Liver (tissue), 9 donors: ENCODE data around the gene PLPPR5. TPM values are rescaled to one million over a fixed set of nuclear protein-coding genes. Genes with fewer than 3 reads are reported as not detected.

Source experiments
- DNase-seq: peaks from one replicate; pipeline ENCODE4 v3.0.0-alpha.2; 2017; ENCODE audit warnings: low spot score
- H3K27ac ChIP-seq, 2 donors: one replicate each; pipeline ENCODE4 v1.7.0; 2013; ENCODE audit warnings: inconsistent platforms in 2 of 2, low read length in 2 of 2, control low read depth in 1 of 2, low read depth in 1 of 2, mild to moderate bottlenecking in 1 of 2
- H3K27me3 ChIP-seq, 4 donors: one replicate each; pipeline versions ENCODE4 v1.6.1 to v1.7.0; 2013; ENCODE audit warnings: low read length in 3 of 4, inconsistent platforms in 1 of 4, mild to moderate bottlenecking in 1 of 4, moderate library complexity in 1 of 4; ENCODE audit not compliant: control insufficient read depth in 4 of 4, insufficient read depth in 4 of 4
- H3K36me3 ChIP-seq, 4 donors: one replicate each; pipeline versions ENCODE4 v1.6.1 to v1.7.0; 2013; ENCODE audit warnings: low read length in 3 of 4, mild to moderate bottlenecking in 3 of 4, low read depth in 1 of 4, moderate library complexity in 1 of 4; ENCODE audit not compliant: control insufficient read depth in 4 of 4, insufficient read depth in 3 of 4
- H3K4me1 ChIP-seq, 4 donors: one replicate each; pipeline versions ENCODE4 v1.6.1 to v1.7.0; 2013; ENCODE audit warnings: low read length in 3 of 4, mild to moderate bottlenecking in 3 of 4, moderate library complexity in 1 of 4; ENCODE audit not compliant: control insufficient read depth in 4 of 4, insufficient read depth in 4 of 4
- H3K4me3 ChIP-seq, 3 donors: one replicate each; pipeline versions ENCODE4 v1.6.1 to v1.7.0; 2013; ENCODE audit warnings: low read length in 3 of 3, control low read depth in 1 of 3, low read depth in 1 of 3, mild to moderate bottlenecking in 1 of 3
- H3K9ac ChIP-seq, 2 donors: one replicate each; pipeline ENCODE4 v1.7.0; 2013; ENCODE audit warnings: low read length in 2 of 2, mild to moderate bottlenecking in 2 of 2, moderate library complexity in 2 of 2, control low read depth in 1 of 2, low read depth in 1 of 2
- H3K9me3 ChIP-seq, 4 donors: one replicate each; pipeline versions ENCODE4 v1.6.1 to v1.7.0; 2013; ENCODE audit warnings: low read length in 3 of 4; ENCODE audit not compliant: control insufficient read depth in 4 of 4
- EGR1 ChIP-seq, 2 donors: IDR thresholded peaks; 2 replicates each; pipeline ENCODE4 v1.6.1; 2016 to 2018; ENCODE audit warnings: antibody characterized with exemption in 2 of 2, low read depth in 2 of 2
- FOXA1 ChIP-seq: IDR thresholded peaks from 2 replicates; pipeline ENCODE4 v1.6.1; 2016; ENCODE audit warnings: antibody characterized with exemption
- FOXA2 ChIP-seq: IDR thresholded peaks from 2 replicates; pipeline ENCODE4 v1.6.1; 2016; ENCODE audit warnings: antibody characterized with exemption
- GABPA ChIP-seq, 2 donors: IDR thresholded peaks in 1 of 2; conservative IDR thresholded peaks in 1 of 2; 2 replicates each; pipeline ENCODE4 v1.6.1; 2016; ENCODE audit warnings: antibody characterized with exemption in 2 of 2, mild to moderate bottlenecking in 1 of 2, moderate library complexity in 1 of 2
- HNF4A ChIP-seq, 2 donors: conservative IDR thresholded peaks; 2 replicates each; pipeline ENCODE4 v1.6.1; 2016; ENCODE audit warnings: antibody characterized with exemption in 2 of 2, mild to moderate bottlenecking in 2 of 2
- HNF4G ChIP-seq: IDR thresholded peaks from 2 replicates; pipeline ENCODE4 v1.6.1; 2016; ENCODE audit warnings: antibody characterized with exemption
- JUND ChIP-seq, 2 donors: IDR thresholded peaks; 2 replicates each; pipeline ENCODE4 v1.6.1; 2016; ENCODE audit warnings: antibody characterized with exemption in 2 of 2
- MAX ChIP-seq: IDR thresholded peaks from 2 replicates; pipeline ENCODE4 v1.6.1; 2016; ENCODE audit warnings: antibody characterized with exemption
- RAD21 ChIP-seq, 2 donors: IDR thresholded peaks; 2 replicates each; pipeline ENCODE4 v1.6.1; 2016; ENCODE audit warnings: antibody characterized with exemption in 2 of 2, mild to moderate bottlenecking in 2 of 2
- RXRA ChIP-seq, 2 donors: IDR thresholded peaks; 2 replicates each; pipeline ENCODE4 v1.6.1; 2017 to 2018; ENCODE audit warnings: antibody characterized with exemption in 2 of 2, mild to moderate bottlenecking in 1 of 2
- SP1 ChIP-seq: IDR thresholded peaks from 2 replicates; pipeline ENCODE4 v1.6.1; 2018; ENCODE audit warnings: antibody characterized with exemption, mild to moderate bottlenecking
- TAF1 ChIP-seq: conservative IDR thresholded peaks from 2 replicates; pipeline ENCODE4 v1.6.1; 2016; ENCODE audit warnings: antibody characterized with exemption, mild to moderate bottlenecking
- YY1 ChIP-seq: IDR thresholded peaks from 2 replicates; pipeline ENCODE4 v1.6.1; 2016; ENCODE audit warnings: antibody characterized with exemption, mild to moderate bottlenecking
- WGBS: extraction: QIAGEN DNeasy Blood & Tissue Kit; methylation state at CpG from one replicate; pipeline ENCODE4 v1.1.7; 2013; 5-methylcytosine and 5-hydroxymethylcytosine counted together
- polyA plus RNA-seq, 2 donors: library from polyadenylated mRNA; stranded (reverse) in 1 of 2; unstranded in 1 of 2; fragments of 200-250 nt in 1 of 2; fragments of >200 nt in 1 of 2; fragmentation: Nextera tagmentation in 1 of 2; extraction: Ambion mirVana in 1 of 2; gene quantifications; one replicate each; pipeline versions ENCODE4 v1.2.1 to v1.2.3, GENCODE V29; 2013 to 2015
- total RNA-seq, 2 donors: library from RNA; depleted of rRNA; stranded (reverse); fragments of >200 nt; gene quantifications; one replicate each; pipeline ENCODE4 v1.2.3, GENCODE V29; 2014
- TF ChIP-seq, protein P1 (sequence below): fragments of 150-350 bp; IDR thresholded peaks from 2 replicates; pipeline ENCODE4 v1.5.1; 2017; ENCODE audit warnings: improper control_type of control experiment, low read depth, low read length; ENCODE audit not compliant: missing input control
- TF ChIP-seq, protein P2 (sequence below): IDR thresholded peaks from 2 replicates; pipeline ENCODE4 v1.6.1; 2016; ENCODE audit warnings: antibody characterized with exemption
- TF ChIP-seq, protein P3 (sequence below): IDR thresholded peaks from 2 replicates; pipeline ENCODE4 v1.6.1; 2016; ENCODE audit warnings: antibody characterized with exemption
- donor health status: healthy.
- donor health status: healthy.
- donor health status: healthy.
- donor health status: healthy.
- donor health status: healthy.

Gene PLPPR5
- total and polyA plus RNA-seq, 4 donors, result not detected

DNA sequence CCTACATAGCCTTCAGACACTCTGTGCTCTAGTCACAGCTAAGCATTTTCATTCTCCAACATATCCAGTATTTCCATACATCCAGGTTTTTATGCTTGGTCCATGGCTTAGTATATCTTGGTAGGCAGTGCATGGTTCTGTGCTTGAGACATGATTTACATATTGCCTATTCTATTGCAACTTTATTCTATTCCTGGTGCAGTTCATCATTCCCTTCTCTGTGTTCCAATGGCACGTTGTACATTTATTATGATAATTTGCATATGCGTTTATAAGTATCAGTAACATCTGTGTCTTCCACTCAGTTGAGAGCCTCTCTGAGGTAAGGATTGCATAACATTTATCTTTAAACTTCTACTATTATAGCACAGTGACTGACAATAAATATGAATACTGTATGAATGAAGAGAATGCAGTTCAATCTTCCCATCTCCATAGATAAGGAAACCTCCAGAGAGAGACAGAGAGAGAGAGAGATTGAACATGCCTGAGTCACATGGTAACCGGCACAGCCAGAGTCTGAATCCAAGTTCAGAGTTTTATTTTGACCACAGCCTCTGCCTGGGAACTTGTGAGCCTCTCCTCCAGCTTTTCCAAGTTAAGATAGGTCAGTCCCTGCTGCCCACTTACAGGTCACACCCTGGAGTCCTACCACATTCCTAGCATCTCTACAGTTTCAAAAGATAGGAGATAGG lies 41.5 kb downstream of the PLPPR5 start:
- Histone ChIP-seq H3K27ac (no peak overlapping the region), H3K27me3 (no peaks in the 10 kb centered on the region), H3K36me3 (no peaks in the 10 kb centered on the region), H3K9ac (no peak overlapping the region), H3K9me3 (no peaks in the 10 kb centered on the region), H3K4me3 (no peak overlapping the region), H3K4me1 (no peaks in the 10 kb centered on the region)
- no peak for DNase-seq
- 79% methylated on average over 3 of the region's 3 CpGs for WGBS
- TF ChIP-seq SP1, result no peak
- TF ChIP-seq YY1, result no peak
- TF ChIP-seq MAX, result no peak
- TF ChIP-seq RXRA (IDR thresholded peaks at IDR 0.05), result no peak
- TF ChIP-seq, protein P1, sequence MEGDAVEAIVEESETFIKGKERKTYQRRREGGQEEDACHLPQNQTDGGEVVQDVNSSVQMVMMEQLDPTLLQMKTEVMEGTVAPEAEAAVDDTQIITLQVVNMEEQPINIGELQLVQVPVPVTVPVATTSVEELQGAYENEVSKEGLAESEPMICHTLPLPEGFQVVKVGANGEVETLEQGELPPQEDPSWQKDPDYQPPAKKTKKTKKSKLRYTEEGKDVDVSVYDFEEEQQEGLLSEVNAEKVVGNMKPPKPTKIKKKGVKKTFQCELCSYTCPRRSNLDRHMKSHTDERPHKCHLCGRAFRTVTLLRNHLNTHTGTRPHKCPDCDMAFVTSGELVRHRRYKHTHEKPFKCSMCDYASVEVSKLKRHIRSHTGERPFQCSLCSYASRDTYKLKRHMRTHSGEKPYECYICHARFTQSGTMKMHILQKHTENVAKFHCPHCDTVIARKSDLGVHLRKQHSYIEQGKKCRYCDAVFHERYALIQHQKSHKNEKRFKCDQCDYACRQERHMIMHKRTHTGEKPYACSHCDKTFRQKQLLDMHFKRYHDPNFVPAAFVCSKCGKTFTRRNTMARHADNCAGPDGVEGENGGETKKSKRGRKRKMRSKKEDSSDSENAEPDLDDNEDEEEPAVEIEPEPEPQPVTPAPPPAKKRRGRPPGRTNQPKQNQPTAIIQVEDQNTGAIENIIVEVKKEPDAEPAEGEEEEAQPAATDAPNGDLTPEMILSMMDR, result no peak
- TF ChIP-seq RAD21 (IDR thresholded peaks at IDR 0.05), result no peak
- TF ChIP-seq FOXA1, result no peak
- TF ChIP-seq GABPA (IDR thresholded peaks at IDR 0.05 in 1 of 2, conservative IDR thresholded peaks at IDR 0.05 in 1 of 2), result no peak
- TF ChIP-seq, protein P2, sequence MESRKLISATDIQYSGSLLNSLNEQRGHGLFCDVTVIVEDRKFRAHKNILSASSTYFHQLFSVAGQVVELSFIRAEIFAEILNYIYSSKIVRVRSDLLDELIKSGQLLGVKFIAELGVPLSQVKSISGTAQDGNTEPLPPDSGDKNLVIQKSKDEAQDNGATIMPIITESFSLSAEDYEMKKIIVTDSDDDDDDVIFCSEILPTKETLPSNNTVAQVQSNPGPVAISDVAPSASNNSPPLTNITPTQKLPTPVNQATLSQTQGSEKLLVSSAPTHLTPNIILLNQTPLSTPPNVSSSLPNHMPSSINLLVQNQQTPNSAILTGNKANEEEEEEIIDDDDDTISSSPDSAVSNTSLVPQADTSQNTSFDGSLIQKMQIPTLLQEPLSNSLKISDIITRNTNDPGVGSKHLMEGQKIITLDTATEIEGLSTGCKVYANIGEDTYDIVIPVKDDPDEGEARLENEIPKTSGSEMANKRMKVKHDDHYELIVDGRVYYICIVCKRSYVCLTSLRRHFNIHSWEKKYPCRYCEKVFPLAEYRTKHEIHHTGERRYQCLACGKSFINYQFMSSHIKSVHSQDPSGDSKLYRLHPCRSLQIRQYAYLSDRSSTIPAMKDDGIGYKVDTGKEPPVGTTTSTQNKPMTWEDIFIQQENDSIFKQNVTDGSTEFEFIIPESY, result no peak
- TF ChIP-seq EGR1 (IDR thresholded peaks at IDR 0.05; ENCODE audit: low read depth in 2 of 2), result no peak

- Histone ChIP-seq H3K27me3 (no peaks in the 10 kb centered on the region), H3K4me3 (no peak overlapping the region), H3K9me3 (no peaks in the 10 kb centered on the region), H3K9ac (no peak overlapping the region), H3K27ac (no peak overlapping the region), H3K36me3 (no peaks in the 10 kb centered on the region), H3K4me1 (no peaks in the 10 kb centered on the region)
- no peak for DNase-seq
- TF ChIP-seq, protein P3, sequence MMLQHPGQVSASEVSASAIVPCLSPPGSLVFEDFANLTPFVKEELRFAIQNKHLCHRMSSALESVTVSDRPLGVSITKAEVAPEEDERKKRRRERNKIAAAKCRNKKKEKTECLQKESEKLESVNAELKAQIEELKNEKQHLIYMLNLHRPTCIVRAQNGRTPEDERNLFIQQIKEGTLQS, result no peak
- no peak for TF ChIP-seq GABPA (IDR thresholded peaks at IDR 0.05 in 1 of 2, conservative IDR thresholded peaks at IDR 0.05 in 1 of 2)
- no peak for TF ChIP-seq HNF4A (conservative IDR thresholded peaks at IDR 0.05)
- TF ChIP-seq HNF4G, result no peak
- no peak for TF ChIP-seq MAX
- no peak for TF ChIP-seq FOXA1
- TF ChIP-seq YY1, result no peak
- no peak for TF ChIP-seq EGR1 (IDR thresholded peaks at IDR 0.05; ENCODE audit: low read depth in 2 of 2)
- TF ChIP-seq RAD21 (IDR thresholded peaks at IDR 0.05), result no peak
- TF ChIP-seq TAF1, result no peak
- TF ChIP-seq JUND (IDR thresholded peaks at IDR 0.05), result no peak
- TF ChIP-seq, protein P2, result no peak
- TF ChIP-seq RXRA (IDR thresholded peaks at IDR 0.05), result no peak
- TF ChIP-seq, protein P1, result no peak
- TF ChIP-seq SP1, result no peak
- no peak for TF ChIP-seq FOXA2
These were observed 42.5 kb downstream of the PLPPR5 start for GRCh38 chr1:98962156-98962555.
